Sciatic nerve (tissue), 2 donors: Measurements from ENCODE around the gene RAD51B. TPM values are rescaled to one million over a fixed set of nuclear protein-coding genes. Genes with fewer than 3 reads are reported as not detected.

Experiments
- ATAC-seq: fragments of 200-7000 bp; cut with Tn5 transposase; one replicate; pipeline ENCODE4 v1.9.1; 2020; ENCODE audit warnings: mild to moderate bottlenecking, moderate library complexity
- DNase-seq: peaks from one replicate; pipeline ENCODE4 v3.0.0-alpha.2; 2020; ENCODE audit warnings: low spot score
- intact Hi-C: fragments of 100-400 bp; cut with DNase I; formaldehyde crosslinking; loops from one replicate; pipeline ENCODE4 v1.14.2; 2022
- total RNA-seq: library from RNA; stranded (reverse); fragmentation: NEBNext Ultra II Directional; extraction: Animal tissue kit (Norgen Biotek cat#: 25700); gene quantifications from one replicate; pipeline ENCODE4 v1.2.1, GENCODE V29; 2021
- donor health status: DM: no; HTN: no; CAD: no.
- donor health status: DM: no; HTN: no; CAD: no.

RAD51B gene
- total RNA-seq, 1 donor from 2014 or later, result 30.4 TPM

DNA sequence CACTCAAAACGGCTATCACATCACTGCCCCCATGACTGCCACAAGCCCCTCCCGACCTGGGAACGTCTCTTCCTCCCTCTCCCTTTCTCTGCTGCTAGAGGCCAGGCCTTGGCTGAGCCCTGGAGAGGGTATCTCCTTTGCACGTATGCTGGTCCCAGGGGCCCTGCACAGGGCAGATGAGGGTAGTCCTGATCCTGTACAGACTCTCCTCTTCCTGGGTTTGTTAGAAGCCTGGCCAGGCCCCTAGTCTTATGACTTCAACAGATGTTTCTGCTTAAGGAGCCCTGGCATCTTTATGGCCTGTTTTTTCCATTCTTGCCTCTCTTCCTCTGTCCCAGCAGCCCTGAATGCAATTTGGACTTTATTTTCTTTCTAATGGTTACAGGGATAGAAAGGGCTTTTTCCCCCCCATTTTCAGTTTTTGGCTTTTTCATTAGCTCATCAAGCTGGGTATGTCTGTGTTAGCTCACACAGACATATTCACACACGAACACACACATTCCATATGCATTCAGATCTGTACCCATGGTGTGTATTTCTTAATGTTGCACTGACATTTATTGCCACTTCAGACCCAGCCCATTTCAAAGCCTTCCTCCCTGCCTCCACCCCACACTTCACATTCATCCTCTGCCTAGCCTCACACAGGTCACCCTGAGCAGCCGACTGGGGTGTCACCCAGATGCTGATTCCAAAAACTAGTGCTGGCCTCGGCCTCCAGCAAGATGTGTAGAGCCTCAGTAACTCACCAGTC, 770.0 kb downstream of the RAD51B start:
- no peak for DNase-seq
- intact Hi-C loops, result no loop called here
- ATAC-seq, result peak; percentile 85

DNA sequence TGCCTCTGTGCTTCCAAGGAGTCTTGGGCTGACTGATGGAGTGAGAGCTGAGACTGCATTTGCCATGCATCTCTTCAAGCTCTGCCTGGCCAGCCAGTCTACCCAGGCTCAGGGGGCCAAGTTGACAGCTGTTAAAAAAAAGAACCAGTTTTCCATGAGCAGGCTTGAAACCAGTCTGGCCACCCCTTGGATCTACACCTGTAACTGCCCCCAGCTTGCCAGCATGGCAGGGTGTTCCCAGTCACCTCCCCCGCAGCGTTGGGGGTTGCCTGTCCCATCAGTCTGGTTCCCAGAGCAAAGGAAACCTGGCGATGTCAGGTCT, 770.6 kb downstream of the RAD51B start:
- intact Hi-C loops, result no loop called here

GRCh38 chr14:68591786-68592185, 772.2 kb downstream of the RAD51B start:
- no peak for ATAC-seq
- intact Hi-C loops, result no loop called here
- DNase-seq, result no peak

More for the DNA sequence above, 770.6 kb downstream of the RAD51B start:
- DNase-seq (no peak), ATAC-seq (no peak)

DNA sequence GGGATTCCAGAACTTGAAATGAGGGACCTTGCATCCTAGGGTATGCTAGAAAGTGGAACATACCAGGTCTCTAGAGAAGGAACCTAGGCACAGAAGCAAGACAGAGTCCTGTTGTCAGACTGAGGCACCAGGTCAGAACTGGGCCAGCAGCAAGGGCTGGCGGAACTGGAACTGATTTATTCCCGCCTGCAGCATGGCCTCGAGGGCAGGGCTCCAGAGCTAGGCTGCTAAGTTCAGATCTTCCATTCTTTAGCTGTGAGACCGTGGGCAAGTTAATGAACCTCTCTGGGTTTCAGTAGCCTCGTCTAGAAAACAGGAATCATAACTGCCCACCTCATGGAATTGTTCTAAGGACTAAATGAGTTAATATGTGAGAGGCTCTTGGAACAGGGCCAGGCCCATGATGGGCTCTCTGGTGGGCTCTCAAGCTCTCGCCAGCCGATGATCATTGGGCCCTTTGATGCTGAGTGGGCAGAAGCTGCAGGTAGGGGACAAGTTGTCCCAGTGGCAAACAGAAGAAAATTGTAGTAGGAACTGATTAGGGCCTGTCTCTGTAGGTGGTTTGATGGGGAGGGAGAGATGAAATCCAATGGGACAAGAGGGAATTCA, 773.5 kb downstream of the RAD51B start:
- ATAC-seq (no peak), DNase-seq (no peak)
- intact Hi-C loops, result no loop called here

GRCh38 chr14:68593806-68594536, 774.4 kb downstream of the RAD51B start:
- DNase-seq (no peak), ATAC-seq (no peak)
- intact Hi-C loops, result no loop called here

DNA sequence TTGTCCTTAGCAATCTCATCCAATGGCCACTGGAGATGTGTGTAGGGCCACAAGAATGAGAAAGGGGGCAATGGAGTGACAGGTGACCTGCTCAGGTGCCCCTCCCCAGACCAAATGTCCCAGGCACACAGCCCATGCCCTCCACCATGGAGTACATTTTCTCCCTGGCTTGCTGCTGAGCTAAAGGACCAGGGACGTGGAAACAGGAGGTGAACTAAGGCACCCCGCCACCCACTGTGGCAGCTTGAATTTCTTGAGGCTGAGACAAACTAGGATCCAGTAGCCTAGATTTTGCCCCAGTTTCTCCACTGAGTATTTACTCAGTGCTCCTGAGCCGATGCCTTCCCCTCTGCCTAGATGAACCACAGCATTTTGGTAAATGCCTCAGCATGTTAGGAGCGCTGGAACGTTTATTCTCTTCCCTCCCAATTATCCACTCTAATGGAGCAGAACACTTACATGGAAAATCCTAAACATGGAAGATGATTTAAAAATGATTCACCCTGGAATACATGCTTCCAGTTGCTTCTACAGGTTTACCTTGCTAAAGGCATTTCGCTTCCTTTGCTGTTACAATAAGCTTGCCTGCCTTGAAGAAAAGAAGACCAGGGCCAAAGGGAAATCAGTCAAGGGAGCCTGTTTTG, 775.3 kb downstream of the RAD51B start:
- DNase-seq (no peak), ATAC-seq (no peak)
- intact Hi-C loops, result no loop called here

GRCh38 chr14:68596211-68596610, 776.6 kb downstream of the RAD51B start:
- intact Hi-C loops, result no loop called here
- ATAC-seq (no peak), DNase-seq (no peak)

DNA sequence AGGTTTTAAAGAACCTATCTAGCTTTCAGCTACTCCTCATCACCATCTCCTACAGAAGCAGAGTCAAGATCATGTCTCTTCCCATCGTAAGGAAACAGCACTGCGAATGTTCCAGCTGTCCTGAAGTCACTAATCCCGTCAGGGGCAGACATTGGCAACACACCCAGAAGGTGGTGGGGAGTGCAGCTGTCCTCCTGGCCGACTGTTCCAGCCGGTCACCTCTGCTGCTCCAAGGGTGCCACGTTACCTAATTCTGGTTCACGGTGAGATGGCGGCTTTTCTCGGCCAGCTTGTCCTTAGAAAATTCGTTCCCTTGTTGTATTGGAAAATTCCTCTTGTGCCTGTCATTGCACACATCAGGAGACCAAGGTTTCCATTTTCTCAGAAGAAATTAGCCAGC, 777.1 kb downstream of the RAD51B start:
- DNase-seq (no peak), ATAC-seq (no peak)
- intact Hi-C loops, result no loop called here

DNA sequence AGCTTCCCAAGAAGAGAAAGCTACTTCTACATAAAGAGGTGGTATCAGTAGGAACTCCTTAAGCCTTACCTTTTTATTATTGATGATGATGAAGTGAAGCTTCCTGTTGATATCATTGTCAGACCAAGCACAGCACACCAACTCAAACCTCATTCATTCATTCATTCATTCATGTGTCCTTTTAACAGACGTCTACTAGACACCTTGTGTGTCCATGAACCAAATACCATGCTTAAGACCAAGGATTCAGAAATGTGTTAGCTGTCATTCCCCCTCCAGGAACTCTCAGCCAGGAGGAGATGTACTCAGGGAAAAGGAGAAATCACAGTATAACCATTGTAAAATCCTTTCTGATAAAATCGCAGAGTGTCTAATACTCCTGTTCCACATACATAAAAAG, 778.5 kb downstream of the RAD51B start:
- ATAC-seq, result no peak

GRCh38 chr14:68598621-68599447, 779.3 kb downstream of the RAD51B start:
- DNase-seq (peak; percentile 85), ATAC-seq (peak; percentile 90)
- intact Hi-C loops, result no loop called here

More for the DNA sequence above, 778.5 kb downstream of the RAD51B start:
- DNase-seq, result no peak
- intact Hi-C loops, result no loop called here

DNA sequence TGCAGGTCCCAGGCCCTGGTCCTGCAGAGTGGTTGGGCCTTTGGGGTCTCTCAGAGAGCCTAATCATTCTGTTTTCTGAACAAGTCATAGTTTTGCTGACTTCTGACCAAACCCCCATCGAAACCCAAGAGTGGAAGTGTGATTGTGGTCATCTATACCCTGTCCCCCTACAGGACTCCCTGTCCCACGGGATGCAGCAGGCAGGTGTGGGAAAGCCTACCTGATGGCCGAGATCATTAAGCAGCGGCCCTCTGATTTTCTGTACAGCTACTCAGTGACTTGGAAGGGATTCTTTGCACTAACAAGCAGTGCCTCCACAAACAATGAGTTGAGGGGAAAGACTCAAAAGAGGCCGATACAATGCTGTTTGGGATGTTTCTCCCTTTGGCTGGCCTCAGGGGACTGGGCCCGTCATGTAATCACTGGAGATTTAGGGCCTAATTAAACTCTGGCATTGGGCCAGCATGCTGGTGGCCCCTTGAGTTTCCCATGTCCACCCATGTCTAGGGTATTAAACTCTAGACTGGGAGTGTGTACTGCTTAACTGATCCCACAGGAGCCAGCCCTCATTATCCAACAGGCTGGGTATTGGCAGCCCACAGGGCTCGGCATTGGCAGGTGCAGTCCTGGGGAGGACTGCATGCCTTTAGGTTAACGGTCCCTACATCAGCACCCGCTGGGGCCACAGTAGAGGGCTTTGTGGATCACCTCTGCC, 780.5 kb downstream of the RAD51B start:
- intact Hi-C loops, result no loop called here
- DNase-seq, result no peak

GRCh38 chr14:68602507-68602906, 782.9 kb downstream of the RAD51B start:
- intact Hi-C loops, result no loop called here
- DNase-seq (no peak), ATAC-seq (no peak)

More for the DNA sequence above, 780.5 kb downstream of the RAD51B start:
- no peak for ATAC-seq

DNA sequence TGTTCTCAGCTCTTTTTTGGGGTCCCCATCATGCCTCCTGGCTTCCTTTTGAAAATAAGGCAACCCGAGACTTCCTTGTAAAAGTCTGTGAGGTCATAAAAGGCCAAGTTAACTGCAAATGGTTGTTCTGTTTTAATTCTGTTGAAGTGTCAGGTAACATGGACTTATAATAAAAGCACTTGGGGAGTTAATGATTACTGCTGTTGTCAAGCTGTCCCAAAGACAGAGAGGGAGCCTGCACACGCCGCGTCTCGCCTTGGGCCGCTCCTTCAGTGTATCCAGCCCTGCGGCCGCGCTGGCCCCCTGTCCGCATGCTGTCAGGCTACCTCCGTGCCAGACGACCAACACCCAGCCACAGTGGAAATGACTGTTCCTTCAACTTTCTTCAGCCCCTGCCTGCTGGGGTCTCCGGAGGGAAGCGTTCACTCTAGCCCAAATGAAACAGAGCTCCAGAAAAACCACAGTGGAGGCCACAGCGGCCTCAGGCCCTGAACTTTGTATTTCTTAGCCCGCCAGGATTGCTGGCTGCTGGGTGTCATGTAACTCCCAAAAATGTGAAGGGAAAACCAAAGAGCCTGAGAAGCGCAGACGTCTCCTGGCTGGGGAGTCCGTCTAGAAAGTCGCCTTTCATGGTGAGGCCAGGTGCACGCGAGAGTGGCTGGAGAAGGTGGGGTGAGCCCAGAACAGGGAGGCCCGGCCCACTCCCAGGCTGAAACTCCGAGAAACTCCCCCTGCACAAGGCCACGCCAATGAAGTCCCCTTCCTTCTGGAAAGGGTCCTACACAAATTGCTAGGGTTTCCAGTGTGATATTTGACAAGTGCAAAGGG, 784.2 kb downstream of the RAD51B start:
- ATAC-seq, result peak; percentile 14
- DNase-seq, result no peak
- intact Hi-C loops, result no loop called here

- DNase-seq, result no peak
- intact Hi-C loops, result no loop called here
- no peak for ATAC-seq
These were observed 784.8 kb downstream of the RAD51B start for GRCh38 chr14:68604361-68604730.

GRCh38 chr14:68604822-68605221, 785.2 kb downstream of the RAD51B start:
- intact Hi-C loops, result no loop called here
- ATAC-seq (no peak), DNase-seq (no peak)

GRCh38 chr14:68606176-68606575, 786.6 kb downstream of the RAD51B start:
- DNase-seq, result no peak
- intact Hi-C loops, result no loop called here

DNA sequence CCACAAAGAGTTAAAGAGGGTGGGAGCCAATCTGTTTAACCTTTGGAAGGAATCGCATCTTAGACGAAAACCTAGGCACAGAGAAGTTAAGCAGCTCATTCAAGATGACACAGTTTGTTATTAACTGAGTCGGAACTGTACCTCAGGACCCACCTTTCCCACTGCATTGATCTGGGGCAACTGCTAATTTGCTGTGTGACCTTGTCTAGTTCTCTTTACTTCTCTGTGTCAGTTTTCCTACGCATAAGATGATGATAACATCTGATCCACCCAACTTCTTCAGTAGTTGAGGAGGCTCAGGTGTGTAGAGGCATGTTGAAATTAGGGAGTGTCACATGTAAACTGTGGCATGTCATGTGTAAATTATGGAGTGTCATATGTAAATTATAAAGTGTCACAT, 787.1 kb downstream of the RAD51B start:
- DNase-seq (no peak), ATAC-seq (no peak)
- intact Hi-C loops, result no loop called here

More at GRCh38 chr14:68606176-68606575, 786.6 kb downstream of the RAD51B start:
- ATAC-seq, result no peak
